GM18519 (cell line): ENCODE results near the gene ALDH1A3.
"Not testable (repeated sequence)": the region's sequence is repeated elsewhere in the genome, so short reads cannot be mapped to it uniquely, and the experiment has no call there.

Experiments used
- ATAC-seq: cut with Tn5 transposase; IDR thresholded peaks from one replicate; pipeline ENCODE4 v1.9.1; 2021; ENCODE audit warnings: mild to moderate bottlenecking, moderate library complexity; ENCODE audit not compliant: unreplicated experiment, low FRiP score

Gene ALDH1A3

DNA sequence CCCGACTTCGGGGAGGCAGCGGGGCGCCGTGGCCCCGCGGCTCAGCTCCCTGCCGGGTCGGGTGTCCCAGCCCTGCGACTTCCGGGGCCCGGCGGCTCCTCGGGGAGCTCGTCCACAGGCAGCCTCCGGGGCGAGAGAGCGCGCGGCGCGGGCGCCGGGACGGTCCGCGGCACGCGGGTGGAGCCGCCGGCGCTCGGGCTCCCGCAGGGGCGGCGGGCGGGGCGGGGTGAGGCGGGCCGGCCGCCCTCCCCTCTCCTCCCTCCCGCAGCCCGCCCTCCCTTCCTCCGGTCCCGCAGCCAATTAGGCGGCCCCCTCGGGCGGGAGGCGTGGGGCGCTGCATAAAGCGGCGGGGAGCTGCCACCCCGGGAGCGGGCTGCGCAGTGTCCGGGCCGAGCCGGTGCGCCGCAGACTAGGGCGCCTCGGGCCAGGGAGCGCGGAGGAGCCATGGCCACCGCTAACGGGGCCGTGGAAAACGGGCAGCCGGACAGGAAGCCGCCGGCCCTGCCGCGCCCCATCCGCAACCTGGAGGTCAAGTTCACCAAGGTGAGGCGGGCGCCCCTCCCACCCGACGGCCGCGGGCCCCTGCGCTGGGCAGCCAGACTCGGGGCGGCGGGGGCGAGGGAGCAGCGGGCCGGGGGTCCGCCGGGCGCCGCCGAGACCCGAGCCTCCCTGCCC lies at the start of gene ALDH1A3:
Gene ALDH1A3 (plus strand): TSS at position 368 of the 675 bp plus-strand sequence. CDS start 77 bp downstream, at position 445.
- no peak for ATAC-seq

DNA sequence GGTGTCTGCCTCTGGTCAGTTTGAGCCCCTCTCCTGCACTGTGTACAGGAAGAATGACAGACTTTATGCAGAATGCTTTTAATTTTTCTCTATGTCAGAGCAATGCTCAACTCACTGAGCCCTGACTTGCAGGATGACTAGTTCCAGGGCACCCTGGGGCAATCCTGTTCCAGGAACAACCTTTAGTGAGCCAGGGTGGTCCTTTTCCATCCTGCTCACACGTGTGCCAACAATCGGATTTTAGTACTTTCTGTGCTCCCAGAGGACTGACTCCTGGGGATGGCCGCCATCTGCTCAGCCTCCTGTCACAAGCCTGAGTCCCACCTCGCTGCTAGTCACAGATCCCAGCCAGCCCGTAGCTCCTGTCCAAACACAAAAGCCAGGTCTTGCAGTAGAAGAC lies 48.2 kb upstream of the ALDH1A3 start:
- no peak for ATAC-seq

DNA sequence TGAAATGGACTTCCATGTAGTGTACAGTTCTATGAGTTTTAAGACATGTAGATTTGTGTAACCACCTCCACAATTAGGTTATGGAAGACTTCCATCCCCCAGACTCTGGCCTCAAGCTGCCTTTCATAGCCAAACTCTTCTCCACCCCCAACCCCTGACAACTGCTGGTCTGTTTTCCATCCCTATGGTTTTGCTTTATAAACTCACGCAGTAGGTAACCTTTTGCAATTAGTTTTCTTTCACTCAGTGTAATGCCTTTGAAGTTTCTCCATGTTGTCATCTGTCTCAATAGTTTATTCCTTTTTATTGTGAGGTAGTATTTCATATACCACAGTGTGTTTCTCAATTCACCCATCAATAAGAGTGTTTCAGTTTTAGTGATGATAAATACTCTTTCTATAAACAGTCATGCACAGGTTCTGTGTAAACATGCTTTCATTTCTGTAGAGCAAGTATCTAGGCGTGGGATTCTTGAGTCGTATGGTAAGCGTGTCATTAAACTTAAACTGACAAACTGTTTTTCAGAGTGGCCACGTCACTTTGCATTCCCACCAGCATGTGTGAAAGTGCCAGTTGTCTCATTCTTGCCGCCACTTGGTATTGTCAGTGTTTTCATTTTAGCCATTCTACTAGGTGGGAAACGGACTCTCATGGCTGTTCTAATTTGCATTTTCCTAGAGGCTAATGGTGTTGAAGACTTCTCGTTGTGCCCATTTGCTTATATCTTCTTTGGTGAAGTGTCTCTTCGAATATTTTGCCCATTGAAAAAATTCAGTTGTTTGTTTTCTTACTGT lies 47.3 kb upstream of the ALDH1A3 start:
- no peak for ATAC-seq

- no peak for ATAC-seq
Observed at GRCh38 chr15:100833417-100834389, 45.9 kb upstream of the ALDH1A3 start.

- ATAC-seq = no peak
Observed at GRCh38 chr15:100834731-100835130, 44.9 kb upstream of the ALDH1A3 start.

GRCh38 chr15:100835636-100836035 lies 44.0 kb upstream of the ALDH1A3 start:
- no peak for ATAC-seq

GRCh38 chr15:100836501-100836900 lies 43.1 kb upstream of the ALDH1A3 start:
- ATAC-seq = no peak

- ATAC-seq = no peak
Observed at GRCh38 chr15:100841426-100841825, 38.2 kb upstream of the ALDH1A3 start.

DNA sequence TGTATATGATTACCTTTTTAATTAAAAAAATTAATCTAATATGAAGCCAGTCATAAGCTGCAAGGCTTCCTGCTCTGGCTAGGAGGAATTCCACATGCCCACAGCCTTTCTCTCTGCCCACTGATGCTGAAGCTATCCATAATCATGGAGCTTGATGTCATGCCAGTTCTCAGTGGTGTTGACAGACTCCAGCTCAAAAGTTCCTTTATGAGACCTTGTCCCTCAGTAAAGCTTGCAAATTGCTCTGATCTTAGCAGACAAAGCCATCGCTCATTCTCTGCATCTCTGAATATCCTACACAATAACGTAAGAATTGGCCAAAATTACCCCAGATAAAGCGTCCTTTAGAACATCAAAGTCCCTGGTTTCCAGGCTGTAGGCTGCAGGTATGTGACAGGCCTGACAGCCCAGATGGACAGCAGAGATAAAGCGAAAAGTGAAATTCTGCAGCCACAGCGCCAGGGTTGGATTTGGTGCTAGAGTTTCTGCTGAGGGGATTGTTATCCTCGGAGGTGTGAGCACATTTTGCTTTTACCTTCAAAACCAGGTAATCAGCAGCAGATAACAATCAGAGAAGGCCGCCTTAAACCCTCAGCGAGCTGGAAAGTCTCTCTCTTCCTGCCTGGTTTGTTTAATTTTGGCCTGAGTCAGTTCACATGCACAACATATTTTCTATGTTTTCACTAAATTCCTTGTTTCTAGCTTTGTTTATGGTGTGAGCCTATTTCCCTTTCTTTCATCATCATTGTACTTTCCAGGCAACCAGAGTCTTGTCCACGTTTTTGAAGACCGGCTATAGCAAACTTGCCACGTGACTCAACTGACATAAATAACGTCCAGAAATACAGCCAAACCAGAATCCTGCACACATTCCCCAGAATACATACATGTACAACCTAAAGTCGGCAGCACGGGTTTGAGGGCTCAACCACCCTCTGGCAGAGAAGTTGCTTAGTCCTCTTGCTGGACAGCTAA lies 36.6 kb upstream of the ALDH1A3 start:
- ATAC-seq = no peak

GRCh38 chr15:100844167-100844566 lies 35.5 kb upstream of the ALDH1A3 start:
- ATAC-seq = no peak

GRCh38 chr15:100844778-100845177 lies 34.9 kb upstream of the ALDH1A3 start:
- no peak for ATAC-seq

GRCh38 chr15:100847194-100847593 lies 32.4 kb upstream of the ALDH1A3 start:
- ATAC-seq = no peak

DNA sequence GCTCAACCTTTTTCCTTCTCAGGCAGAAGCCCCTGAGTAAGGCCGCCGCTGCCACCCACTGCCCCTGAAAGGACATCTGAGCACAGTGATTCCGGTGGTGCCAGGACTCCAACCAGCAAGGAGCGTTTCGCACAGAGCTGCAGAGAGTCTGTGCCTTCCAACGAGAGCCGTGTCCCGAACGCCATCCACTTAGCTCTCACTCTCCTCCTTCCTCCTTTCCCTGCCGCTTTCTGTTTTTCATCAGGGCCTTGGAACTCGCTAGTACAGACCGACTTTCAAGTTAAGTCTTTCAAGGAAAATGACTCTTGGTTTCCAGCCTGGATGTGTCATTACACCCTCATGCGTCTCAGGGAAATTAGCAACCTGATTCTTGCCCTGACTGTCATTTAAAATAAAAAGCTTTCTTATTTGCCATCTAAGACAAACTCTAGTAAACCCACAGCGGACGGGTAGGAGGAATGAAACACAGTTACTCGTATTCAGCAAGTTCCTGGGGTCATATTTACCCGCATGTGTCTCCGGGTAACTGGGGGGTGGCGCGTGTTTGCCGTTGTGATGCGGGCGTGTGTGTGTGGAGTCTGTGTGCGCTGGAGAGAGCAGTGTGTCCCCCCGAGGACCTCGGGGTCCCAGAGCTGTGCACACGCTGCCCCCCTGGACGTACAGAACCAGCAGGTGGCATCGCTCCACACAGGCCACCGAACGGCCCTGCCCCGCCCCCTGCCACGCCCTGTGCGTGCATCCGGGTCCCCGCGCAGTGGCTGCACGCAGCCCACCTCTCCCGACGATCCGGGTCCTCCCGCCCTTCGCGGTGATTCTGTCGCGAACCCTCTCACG lies 30.4 kb upstream of the ALDH1A3 start:
- no peak for ATAC-seq

DNA sequence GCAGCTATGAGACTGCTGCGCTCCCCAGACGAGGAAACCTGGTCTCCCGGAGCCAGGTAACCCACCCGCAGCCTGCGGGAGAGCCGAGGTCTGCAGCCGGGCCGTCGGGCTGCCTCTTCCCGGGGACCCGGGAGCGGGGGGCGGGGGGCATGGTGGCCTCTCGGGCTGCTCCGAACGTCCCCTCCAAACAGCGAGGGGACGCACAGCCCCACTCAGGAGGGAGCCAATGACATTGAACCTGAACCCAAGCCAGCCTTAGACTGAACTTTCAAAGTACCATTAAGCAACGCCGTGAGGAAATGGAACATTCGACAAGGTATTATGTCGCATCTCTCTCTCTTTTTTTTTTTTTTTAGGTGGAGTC lies 29.8 kb upstream of the ALDH1A3 start:
- ATAC-seq = no peak

- not testable (repeated sequence) for ATAC-seq
Observed at GRCh38 chr15:100851428-100852015, 28.1 kb upstream of the ALDH1A3 start.

- ATAC-seq = no peak
Observed at GRCh38 chr15:100852630-100853029, 27.0 kb upstream of the ALDH1A3 start.

DNA sequence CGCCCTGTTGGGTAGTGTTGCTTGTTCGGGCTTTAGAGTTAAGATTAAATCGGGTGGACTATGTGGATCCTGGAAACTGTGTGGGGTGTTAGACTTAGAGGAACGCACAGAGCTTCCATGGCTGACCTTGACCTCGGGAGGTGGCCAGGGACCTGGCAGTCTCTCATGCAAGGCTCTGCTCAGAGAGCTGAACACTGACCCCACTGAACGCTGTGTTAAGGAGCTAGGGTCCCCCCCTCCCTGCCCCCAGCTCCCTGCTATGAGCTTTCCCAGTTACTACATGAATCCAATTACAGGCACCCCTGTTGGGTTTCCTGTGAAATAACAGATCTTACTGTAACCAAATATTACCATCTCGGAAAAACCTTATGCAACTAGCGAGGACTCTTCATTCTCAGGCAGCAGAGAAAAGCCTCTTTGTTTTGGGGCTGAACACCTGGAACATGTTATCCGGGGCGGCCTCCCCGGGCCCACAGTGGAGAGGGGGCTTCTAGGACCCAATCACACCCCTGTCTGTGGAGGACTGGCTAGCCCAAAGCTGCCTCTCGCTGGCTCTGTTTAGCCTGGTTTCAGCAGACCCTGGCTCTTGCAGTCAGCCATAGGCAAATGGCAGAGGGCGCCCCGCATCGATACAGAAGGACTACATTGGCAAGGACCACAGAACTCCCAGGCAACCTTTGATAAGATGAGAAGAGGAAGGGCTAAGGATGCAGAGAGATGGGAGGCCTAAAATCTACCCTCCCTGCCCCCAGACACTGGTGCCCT lies 25.8 kb upstream of the ALDH1A3 start:
- no peak for ATAC-seq

GRCh38 chr15:100856867-100857266 lies 22.8 kb upstream of the ALDH1A3 start:
- ATAC-seq = no peak
